HG02943 (cell line): Measurements from ENCODE around the gene PUS1.

Experiments
- ATAC-seq: cut with Tn5 transposase; IDR thresholded peaks from one replicate; pipeline ENCODE4 v1.9.1; 2021; ENCODE audit warnings: mild to moderate bottlenecking, low read depth, moderate library complexity; ENCODE audit not compliant: unreplicated experiment

The PUS1 gene

GRCh38 chr12:131988054-131988796, 59.1 kb downstream of the PUS1 start:
- no peak for ATAC-seq

GRCh38 chr12:131989021-131989420, 59.9 kb downstream of the PUS1 start:
- no peak for ATAC-seq

- ATAC-seq, result no peak
Observed at GRCh38 chr12:131990066-131990979, 61.2 kb downstream of the PUS1 start.

GRCh38 chr12:131990980-131991305, 61.9 kb downstream of the PUS1 start:
- no peak for ATAC-seq

GRCh38 chr12:131991816-131992430, 62.8 kb downstream of the PUS1 start:
- no peak for ATAC-seq

GRCh38 chr12:131994589-131994988, 65.5 kb downstream of the PUS1 start:
- no peak for ATAC-seq
